Cortex of kidney (tissue), 1 donor: ENCODE results near the gene CDC5L.
"Not testable (repeated sequence)": the region's sequence is repeated elsewhere in the genome, so short reads cannot be mapped to it uniquely, and the experiment has no call there.

Experiments
- DNase-seq: peaks from one replicate; lab custom pipeline; 2025; lab: John Stamatoyannopoulos, UW

CDC5L gene

DNA sequence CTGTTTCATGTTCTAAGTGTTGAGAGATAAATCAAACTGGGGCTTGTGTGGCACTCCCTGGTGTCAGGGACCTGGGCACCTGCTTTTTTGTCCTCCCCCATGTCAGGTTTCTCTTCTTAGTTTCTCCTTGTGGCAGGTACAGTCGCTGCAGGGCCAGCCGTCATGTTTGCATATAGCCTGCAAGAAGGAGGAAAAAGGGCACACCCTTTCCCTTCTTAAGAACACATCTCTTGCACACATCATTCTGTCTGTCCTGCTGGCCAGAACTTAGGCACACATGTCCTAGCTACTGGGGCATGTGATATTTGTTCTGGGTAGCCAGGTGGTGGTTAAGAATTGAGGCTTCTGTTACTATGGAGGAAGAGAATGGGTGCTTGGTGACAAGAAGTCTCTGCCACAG, 27.9 kb downstream of the CDC5L start:
- no peak for DNase-seq

DNA sequence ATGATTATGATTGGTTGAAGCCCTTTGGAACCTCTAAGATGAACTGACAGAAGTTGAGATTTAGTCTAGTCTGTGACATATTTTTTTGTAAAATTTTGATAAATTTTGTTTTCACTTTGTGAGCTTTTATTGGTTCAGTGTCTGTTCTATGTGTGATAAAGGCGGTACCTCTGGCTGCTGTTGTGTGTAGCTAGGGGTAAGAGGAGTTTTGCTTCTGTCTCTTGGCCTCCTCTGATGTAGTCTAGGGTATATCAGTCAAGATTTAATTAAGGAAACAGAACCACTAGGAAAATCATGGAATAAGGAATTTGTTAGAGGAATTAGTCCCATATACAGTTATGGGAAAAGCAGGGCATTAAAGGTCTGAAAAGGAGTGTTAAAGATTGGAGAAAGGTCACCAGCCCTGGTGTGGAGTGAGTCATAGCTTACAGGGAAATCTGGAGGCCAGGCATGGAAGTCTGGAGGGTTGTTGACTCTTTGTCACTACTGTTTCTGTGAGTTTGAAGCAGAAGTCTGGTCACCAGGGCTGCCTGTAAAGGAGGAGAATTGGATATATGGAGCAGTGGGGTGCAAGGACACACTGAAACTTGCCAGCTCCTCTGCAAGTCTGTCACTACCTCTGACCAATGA, 28.5 kb downstream of the CDC5L start:
- DNase-seq, result no peak

DNA sequence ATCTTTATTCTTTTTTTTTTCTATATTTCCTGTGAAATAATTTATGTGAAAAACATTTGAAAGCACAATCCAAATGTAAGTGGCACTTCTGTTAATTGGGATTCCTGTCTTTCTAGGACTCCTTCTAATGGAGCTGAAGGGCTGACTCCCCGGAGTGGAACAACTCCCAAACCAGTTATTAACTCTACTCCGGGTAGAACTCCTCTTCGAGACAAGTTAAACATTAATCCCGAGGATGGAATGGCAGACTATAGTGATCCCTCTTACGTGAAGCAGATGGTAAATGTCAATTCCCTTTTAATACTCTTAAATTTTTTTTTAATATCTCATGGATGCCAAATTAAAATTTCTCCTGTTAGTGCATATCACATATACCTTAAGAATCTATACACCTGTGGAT, 35.0 kb downstream of the CDC5L start:
- no peak for DNase-seq

DNA sequence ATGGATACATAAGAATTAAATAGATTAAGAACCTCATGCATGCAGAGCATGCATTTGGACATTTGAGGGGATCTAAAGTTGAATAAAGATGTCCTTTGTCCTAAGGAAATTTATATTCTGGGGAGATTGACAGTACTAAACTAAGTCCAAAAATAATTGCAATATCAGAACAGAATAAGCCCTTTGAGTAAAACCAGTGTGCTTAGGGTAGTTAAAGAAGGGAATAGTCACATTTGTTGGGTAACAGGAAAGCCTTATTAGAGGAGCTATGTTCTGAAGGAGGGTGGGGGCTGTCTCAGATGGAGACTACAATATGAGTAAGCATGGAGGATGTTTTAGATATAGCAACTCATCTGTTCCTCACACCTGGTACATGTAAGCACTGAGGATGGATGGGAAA, 35.8 kb downstream of the CDC5L start:
- no peak for DNase-seq

DNA sequence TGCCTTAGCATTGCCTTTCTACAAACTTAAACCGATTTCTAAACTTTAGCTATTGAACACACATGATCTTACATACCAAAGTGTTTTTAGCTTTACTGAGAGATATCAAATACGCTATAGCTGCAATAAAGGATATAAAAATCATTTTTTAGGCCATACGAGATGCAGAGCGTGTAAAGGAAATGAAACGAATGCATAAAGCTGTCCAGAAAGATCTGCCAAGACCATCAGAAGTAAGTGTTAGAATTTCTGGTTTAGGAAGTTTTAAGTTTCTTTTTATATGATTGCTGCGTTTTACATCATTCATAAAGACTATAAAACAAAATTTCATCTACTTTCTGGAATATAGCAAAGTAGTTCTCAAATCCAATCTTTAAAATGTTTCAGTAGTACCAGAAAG, 38.4 kb downstream of the CDC5L start:
- no peak for DNase-seq

DNA sequence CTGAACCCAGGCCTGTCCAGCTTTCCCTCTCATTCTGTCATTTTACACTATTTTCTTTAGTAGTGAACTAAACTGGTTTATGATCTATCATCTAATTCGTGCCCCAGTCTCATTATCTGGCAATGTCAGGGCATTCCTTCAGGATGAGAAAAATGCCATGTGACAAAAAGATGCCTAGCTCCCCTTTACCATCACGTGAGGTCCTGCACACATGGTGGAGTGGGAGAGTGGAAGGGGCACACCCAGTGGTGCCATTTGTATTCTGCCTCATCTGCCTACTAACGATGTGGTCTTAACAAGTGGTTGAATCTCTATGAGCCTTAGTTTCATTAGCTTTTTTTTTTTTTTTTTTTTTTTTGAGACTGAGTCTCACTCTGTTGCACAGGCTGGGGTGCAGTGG, 41.2 kb downstream of the CDC5L start:
- DNase-seq, result no peak

DNA sequence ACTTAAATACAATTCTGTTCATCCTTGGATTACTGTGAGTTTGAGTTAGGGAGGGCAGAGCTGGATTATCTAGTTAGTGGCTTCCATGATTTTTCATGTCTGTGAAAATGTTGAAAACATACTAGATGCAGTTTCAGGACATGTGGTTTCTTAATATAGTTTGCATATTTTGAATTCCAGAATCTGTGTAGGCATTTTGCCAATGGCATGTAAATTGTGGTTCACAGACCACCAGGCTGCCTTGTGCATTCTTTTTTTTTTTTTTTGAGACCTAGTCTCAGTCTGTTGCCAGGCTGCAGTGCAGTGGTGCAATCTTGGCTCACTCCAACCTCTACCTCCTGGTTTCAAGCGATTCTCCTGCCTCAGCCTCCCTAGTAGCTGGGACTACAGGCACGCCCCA, 42.8 kb downstream of the CDC5L start:
- DNase-seq, result no peak

DNA sequence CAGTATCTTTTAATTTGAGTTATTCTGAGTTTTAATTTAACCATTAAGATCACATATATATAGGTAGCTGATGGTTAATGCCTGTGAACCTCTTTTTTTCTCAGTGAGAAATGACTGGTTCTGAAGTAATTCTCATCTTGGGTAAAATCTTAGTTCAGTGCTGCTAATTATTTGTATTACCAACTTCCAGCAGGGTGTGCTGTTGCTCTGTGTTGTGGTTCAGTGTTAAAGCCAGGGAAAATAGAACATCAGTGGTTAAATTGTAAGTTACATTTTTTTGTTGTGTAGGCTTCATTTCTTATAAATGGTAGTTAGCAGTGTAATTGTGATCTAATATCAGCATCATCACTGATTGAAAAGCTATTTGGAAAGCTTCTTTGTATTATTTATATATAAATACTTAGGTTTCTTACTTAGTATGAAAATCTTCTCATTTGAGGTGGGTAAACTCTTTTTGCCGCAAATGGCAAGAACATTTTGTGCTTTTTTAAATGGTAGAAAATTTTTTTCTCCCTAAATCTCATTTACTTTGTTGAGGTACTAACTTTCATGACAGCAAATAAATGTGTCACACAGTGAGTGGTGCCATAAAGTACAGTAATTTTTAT, 43.7 kb downstream of the CDC5L start:
- DNase-seq, result no peak

DNA sequence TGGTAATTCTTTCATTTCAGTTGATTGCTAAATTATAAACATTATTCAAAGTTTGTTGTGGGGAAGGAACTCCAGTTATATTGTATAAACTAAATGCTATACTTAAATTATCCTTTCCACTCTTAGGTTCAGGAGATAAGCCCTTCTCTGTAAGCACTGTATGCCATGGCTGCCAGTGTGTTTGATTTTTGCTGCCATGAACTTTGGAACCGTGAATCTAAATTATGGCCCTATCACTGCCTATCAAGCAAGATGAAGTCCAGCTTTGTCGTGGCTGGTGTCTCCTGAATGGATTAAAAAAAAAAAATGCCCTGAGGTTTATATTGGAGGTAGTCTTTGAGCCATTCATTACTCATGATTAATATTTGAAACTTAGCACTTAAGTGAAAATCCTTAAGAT, 44.7 kb downstream of the CDC5L start:
- DNase-seq, result no peak

DNA sequence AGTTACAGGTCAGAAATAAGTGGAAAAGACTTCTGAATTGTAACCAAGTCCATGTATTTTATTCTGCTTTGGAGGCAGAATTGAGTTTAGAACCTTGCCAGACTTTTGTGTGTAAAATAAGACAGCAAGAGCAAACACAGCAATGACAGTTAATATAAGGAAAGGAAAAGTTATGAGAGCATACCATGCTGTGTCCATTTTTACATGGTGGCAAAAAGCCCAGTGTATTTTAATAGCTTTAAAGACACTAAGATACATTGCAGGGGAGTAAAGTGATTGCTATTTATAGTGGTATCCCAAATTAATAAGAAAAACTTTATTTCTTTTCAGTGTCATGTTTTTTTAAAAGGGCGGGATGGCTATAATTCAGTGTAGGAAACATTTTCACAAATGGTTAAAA, 45.2 kb downstream of the CDC5L start:
- no peak for DNase-seq

DNA sequence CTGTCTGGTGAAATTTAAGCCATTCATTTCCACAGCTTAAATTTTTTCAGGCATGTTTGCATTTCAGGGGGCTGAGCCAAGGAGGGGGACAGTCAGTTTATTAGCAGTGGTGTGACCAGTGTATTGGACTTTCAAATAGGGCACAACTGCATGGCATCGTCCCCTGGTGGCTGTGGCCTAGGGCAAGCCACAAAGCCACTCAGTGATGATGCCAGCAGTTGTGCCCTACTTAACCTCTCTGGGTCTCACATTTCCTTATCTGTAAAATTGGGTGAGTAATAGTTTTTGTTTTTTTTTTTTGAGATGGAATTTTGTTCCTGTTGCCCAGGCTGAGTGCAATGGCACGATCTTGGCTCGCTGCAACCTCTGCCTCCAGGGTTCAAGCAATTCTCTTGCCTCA, 48.0 kb downstream of the CDC5L start:
- DNase-seq, result no peak

DNA sequence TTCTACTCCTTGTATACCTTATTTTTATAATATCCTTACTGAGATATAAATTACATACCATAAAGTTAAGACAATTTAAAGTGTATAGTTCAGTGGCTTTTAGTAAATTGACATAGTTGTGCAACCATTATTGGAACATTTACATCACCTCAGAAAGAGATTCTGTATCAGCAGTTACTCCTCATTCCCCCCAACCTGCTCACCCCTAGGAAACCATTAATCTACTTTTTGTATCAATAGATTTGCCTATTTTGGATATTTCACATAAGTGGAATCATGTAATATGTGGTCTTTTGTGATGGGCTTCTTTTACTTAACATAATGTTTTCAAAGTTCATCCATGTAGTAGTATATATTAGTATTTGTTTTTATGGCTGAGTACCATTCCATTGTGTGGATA, 51.3 kb downstream of the CDC5L start:
- DNase-seq, result no peak

DNA sequence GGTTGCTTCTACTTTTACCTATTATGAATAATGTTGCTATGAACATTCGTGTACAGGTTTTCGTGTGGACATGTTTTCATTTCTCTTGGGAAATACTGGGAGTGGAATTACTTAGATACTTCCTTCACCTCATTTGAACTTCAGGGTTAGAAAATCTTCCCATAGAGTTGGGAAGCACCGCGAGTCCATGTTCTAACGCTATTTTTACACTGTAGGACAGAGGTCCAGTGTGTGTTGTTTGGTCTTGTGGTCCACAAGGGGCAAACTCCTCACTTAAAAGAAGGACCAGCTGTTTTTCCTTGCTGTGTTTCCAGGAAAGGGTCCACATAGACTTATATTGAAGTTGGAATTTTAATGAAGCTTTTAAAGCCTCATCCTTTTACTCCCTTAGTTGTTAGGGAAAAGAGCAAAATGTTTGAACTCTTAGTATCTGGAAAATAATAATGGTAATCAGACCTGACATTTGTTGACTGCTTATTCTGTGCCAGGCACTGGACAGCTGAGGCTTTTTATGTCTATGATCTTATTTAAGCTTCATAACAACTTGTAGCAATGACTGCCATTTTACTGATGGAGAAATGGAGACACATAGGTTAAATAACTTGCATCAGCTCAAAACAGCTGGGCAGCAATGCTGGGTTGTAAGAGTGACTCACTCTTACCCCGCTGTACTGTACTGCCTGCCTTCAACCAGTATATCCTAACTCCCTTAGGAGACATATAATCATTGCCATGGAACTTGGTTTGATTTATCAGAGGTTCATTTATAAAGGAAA, 52.0 kb downstream of the CDC5L start:
- DNase-seq, result no peak

DNA sequence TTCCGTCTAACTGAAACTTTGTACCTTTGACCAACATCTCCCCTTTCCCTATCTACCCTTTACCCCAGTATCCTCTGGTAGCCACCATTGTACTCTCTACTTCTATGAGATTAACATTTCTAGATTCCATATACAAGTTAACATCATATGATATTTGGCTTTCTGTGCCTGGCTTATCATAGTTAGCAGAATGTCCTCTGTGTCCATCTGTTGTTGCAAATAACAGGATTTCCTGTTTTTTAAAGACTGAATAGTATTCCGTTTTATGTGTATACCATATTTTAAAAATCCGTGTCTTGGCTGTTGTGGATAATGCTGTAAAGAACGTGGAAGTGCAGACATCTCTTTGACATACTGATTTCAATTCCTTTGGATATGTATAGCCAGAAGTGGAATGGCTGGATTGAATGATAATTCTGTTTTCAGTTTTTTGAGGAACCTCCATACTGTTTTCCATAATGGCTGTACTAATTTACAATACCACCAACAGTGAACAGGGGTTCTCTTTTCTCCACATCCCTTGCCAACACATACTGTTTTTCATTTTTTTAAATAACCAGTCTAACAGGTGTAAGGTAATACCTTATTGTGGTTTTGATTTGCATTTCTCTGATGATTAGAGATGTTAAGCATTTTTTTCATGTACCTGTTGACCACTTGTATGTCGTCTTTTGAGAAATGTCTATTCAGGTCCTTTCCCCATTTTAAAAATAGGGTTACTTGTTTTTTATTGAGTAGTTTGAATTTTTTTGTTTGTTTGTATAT, 53.8 kb downstream of the CDC5L start:
- DNase-seq, result no peak

DNA sequence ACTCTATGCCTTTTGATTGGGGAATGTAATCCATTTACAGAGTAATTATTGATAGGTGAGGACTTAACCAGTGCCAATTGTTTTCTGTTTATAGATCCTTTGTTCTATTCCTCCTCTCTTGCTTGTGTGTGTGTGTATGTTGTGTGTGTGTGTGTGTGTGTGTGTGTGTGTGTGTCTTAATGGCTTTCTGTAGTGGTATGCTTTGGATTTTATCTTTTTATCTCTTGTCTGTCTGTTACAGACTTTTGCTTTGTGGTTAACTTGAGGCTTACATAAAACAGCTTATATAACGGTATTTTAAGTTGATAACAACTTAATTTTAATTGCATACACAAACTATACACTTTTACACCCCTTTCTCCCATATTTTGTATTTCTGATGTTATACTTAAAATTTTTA, 54.7 kb downstream of the CDC5L start:
- DNase-seq, result no peak

DNA sequence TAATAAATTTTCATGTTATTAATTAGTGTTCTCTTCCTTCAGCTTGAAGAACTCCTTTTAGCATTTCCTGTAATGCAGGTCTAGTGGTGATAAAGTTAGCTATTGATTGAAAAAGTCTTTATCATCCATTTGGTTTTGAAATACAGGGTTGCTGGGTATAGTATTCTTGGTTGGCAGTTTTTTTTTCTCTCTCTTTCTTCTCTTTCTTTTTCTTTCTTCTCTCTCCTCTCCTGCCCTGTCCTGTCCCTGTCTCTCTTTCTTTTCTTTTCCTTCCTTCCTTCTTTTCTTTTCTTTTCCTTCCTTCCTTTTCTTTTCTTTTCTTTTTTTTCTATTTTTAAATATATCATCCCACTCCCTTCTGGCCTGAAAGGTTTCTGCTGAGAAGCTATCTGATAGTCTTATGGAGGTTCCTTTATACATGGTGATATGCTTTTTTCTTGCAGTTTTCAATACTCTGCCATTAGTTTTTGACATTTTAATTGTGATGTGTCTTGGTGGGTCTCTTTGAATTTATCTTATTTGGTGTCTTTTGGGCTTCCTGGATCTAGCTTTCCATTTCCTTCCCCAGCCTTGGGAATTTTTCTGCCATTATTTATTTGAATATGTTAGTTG, 55.4 kb downstream of the CDC5L start:
- no peak for DNase-seq

DNA sequence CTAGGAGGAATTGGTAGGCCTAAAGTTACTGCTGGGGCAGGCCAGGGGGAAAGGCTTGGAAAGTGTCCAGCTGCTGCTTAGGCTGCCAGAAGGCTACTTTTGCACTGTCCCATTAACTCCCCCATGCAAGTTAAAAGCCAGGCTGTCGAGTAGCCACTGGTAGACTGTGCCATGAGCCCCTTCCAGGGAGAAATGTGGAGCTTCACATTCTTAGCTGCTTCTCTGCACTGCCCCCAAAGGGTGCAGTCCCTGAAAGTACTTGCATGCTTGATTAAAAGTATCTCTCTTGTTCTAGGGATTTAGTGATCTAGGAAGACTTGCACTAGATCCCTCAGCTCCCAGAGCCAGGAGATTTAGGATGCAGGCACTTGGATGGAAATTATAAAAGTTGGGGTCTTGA, 57.3 kb downstream of the CDC5L start:
- DNase-seq, result no peak

DNA sequence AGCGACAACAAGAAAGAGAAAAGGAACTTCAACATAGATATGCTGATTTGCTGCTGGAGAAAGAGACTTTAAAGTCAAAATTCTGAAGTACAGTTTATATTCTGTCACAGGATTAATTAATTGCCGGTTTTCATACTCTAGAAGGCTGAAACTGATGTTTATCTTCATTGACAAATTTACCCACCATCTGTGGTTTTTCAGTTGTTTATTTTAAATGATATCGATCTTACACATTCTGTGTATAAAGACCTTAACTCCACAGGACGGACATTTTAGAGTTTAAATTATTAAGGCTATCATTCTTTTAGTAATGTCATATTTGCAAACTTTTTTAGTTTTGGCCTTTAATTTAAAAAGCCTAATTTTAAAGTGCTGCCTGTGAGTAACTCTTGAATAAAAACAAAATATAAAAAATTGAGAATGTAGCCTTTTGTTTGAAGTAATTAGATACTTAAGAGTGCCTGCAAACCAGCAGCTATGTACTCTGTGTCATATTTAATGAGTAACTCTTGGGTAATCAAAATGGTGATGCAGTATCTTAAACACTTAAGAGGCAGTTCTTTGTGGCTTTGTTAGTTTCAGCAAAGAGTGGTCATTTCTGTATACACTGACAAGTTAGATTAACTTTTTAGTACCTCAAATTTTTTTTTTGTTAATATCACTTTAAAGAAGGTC, 59.3 kb downstream of the CDC5L start:
- DNase-seq, result no peak

DNA sequence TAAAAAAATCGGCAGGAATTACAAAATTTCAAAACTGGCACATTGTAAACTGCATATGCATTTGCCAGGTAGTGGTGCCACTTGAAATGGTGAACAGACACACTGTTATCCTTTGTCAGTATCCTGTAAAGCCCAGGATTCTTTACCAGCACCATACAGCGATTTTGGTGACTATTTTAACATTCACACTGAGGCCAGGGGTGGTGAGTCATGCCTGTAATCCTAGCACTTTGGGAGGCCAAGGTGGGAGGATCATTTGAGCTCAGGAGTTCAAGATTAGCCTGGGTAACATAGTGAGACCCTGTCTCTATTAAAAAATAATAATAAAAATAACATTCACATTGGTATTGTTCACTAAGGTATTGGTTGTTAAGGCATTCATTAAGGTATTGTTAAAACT, 61.7 kb downstream of the CDC5L start:
- DNase-seq, result not testable (repeated sequence)

DNA sequence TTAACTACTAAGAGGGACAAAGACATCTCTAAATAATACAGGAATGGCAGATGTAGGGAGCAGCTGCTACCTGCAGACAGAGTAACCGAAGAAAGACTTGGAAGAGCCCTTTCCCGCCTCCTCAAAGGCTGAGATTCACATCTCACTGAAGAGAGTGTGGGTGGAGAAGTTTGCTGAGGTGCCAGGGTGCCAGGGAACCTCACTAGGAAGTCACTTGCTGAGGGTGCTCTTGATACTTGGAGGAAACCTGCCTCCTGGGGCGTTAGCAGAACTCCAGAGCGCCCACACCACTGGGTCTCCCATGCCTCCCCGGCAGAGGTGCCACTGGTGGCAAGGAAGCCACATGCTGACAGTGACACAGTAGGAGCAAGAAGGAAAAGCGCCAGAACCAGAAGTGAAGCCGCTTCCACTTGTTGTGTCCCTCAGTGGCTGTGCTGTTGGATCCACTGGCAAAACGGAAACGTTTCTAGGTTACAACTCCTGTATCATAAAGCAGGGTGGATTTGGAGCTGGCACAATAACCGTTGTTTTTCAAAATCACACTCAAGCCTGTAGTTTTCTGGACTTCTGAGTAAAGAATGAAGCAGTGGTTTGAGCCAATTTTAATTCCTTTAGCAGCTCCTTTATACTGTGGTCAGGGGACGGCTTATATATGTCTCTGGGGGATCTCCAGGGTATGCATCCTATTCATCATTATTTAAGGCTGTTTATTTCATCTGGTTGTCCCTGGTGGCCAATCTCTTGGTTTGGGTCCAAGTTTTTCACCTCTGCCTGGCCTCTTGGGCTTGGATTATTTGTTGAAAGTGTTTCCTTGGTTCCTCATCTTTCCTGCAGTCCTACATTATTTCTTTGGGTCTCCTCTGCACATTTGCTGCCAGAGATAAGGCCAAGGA, 64.5 kb downstream of the CDC5L start:
- no peak for DNase-seq

DNA sequence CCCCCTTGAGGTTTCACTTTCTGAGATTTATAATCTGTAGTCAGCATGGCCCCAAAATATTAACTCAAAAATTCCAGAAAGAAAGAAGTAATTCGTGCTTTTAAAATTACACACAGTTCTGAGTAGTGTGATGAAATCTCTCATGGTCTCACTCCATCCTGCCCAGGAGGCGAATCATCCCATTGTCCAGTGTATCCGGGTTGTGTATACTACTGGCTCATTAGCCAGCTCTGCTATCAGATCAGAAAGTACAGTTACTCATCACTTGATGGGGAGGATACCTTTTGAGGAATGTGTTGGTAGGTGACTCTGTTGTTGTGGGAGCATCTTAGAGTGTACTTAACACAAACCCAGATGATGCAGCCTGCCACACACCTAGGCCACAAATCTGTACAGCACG, 65.2 kb downstream of the CDC5L start:
- no peak for DNase-seq
